IMR-90 (cell line): Measurements from ENCODE around the gene RPGRIP1L. TPM values are rescaled to one million over a fixed set of nuclear protein-coding genes. Genes with fewer than 3 reads are reported as not detected.

ENCODE experiments used
- ATAC-seq: fragments of 200-7000 bp; cut with Tn5 transposase; 2 replicates; pipeline ENCODE4 v1.9.1; 2020; ENCODE audit warnings: low read depth, mild to moderate bottlenecking, moderate library complexity
- BruUV-seq: library from RNA; stranded (reverse); fragments of 400-500 nt; replicated peaks from 2 replicates; lab custom pipeline; 2021; lab: Mats Ljungman, UMichigan
- CTCF ChIA-PET: fragments of 300-600 bp; formaldehyde crosslinking; extraction: SDS; loops from one replicate; lab custom pipeline; 2021; ENCODE audit warnings: antibody characterized with exemption; lab: Yijun Ruan, JAX
- POLR2A ChIA-PET: fragments of 300-600 bp; sonication (Branson Sonifier 250); formaldehyde crosslinking; loops from one replicate; lab custom pipeline; 2022; ENCODE audit warnings: antibody characterized with exemption; ENCODE audit not compliant: unreplicated experiment; lab: Charles Lee
- DNase-seq: peaks from one replicate; pipeline ENCODE4 v3.0.0; 2013
- H2AFZ ChIP-seq: replicated peaks from 2 replicates; pipeline ENCODE3; 2013; ENCODE audit warnings: low read length, mild to moderate bottlenecking; ENCODE audit not compliant: poor library complexity
- H2AK5ac ChIP-seq: 2 replicates; pipeline ENCODE4 v1.6.1; 2013; ENCODE audit warnings: low read depth, low read length, inconsistent platforms
- H2AK9ac ChIP-seq: replicated peaks from 2 replicates; pipeline ENCODE3; 2013; ENCODE audit warnings: mild to moderate bottlenecking, low read depth, low read length, moderate library complexity; ENCODE audit not compliant: poor library complexity
- H2BK120ac ChIP-seq: 2 replicates; pipeline ENCODE4 v1.6.1; 2013; ENCODE audit warnings: low read depth, low read length, inconsistent platforms
- H2BK15ac ChIP-seq: 3 replicates; pipeline ENCODE4 v1.6.1; 2013; ENCODE audit warnings: low read depth, low read length, inconsistent platforms
- H2BK20ac ChIP-seq: 2 replicates; pipeline ENCODE4 v1.6.1; 2013; ENCODE audit warnings: low read depth, mild to moderate bottlenecking, inconsistent platforms, low read length, moderate library complexity
- H2BK5ac ChIP-seq: 2 replicates; pipeline ENCODE4 v1.6.1; 2013; ENCODE audit warnings: mild to moderate bottlenecking, low read depth, low read length, inconsistent platforms; ENCODE audit not compliant: poor library complexity, severe bottlenecking
- H3K14ac ChIP-seq: replicated peaks from 2 replicates; pipeline ENCODE4 v1.6.1; 2013; ENCODE audit warnings: low read depth, low read length, inconsistent platforms
- H3K18ac ChIP-seq: 2 replicates; pipeline ENCODE4 v1.6.1; 2013; ENCODE audit warnings: low read depth, low read length, control low read depth
- H3K23ac ChIP-seq: 2 replicates; pipeline ENCODE4 v1.6.1; 2013; ENCODE audit warnings: low read depth, low read length, inconsistent platforms
- H3K27ac ChIP-seq: 2 replicates; pipeline ENCODE4 v1.5.1; 2013; ENCODE audit warnings: mild to moderate bottlenecking, control low read depth, low read length; ENCODE audit not compliant: insufficient read depth
- H3K27me3 ChIP-seq: 2 replicates; pipeline ENCODE4 v1.6.1; 2013; ENCODE audit warnings: low read length; ENCODE audit not compliant: control insufficient read depth, insufficient read depth
- H3K36me3 ChIP-seq: 2 replicates; pipeline ENCODE4 v1.6.1; 2013; ENCODE audit warnings: low read length, mixed read lengths; ENCODE audit not compliant: control insufficient read depth, insufficient read depth
- H3K4ac ChIP-seq: 2 replicates; pipeline ENCODE4 v1.6.1; 2013; ENCODE audit warnings: low read depth, low read length, inconsistent platforms
- H3K4me1 ChIP-seq: 2 replicates; pipeline ENCODE4 v1.6.1; 2013; ENCODE audit warnings: low read length, mixed read lengths; ENCODE audit not compliant: control insufficient read depth, insufficient read depth
- H3K4me2 ChIP-seq: 2 replicates; pipeline ENCODE4 v1.6.1; 2013; ENCODE audit warnings: low read depth, mild to moderate bottlenecking, control low read depth, low read length, moderate library complexity
- H3K4me3 ChIP-seq: 2 replicates; pipeline ENCODE4 v1.5.1; 2013; ENCODE audit warnings: low read depth, mild to moderate bottlenecking, control low read depth, low read length, moderate library complexity; ENCODE audit not compliant: insufficient read depth
- H3K56ac ChIP-seq: 2 replicates; pipeline ENCODE4 v1.6.1; 2013; ENCODE audit warnings: low read length, inconsistent platforms; ENCODE audit not compliant: insufficient read depth; ENCODE audit errors: extremely low read depth
- H3K79me1 ChIP-seq, 2 experiments: 2 replicates each; pipeline ENCODE4 v1.6.1; 2013; ENCODE audit warnings: low read length in 2 of 2, inconsistent platforms in 1 of 2, low read depth in 1 of 2
- H3K9ac ChIP-seq: 2 replicates; pipeline ENCODE4 v1.6.1; 2013; ENCODE audit warnings: low read depth, low read length, control low read depth
- H3K9me1 ChIP-seq: 2 replicates; pipeline ENCODE4 v1.6.1; 2013; ENCODE audit warnings: low read length, inconsistent platforms; ENCODE audit not compliant: insufficient read depth
- H3K9me3 ChIP-seq: 2 replicates; pipeline ENCODE4 v1.6.1; 2013; ENCODE audit warnings: low read length; ENCODE audit not compliant: control insufficient read depth, insufficient read depth
- H4K20me1 ChIP-seq: 2 replicates; pipeline ENCODE4 v1.6.1; 2013; ENCODE audit warnings: low read length, inconsistent platforms; ENCODE audit not compliant: insufficient read depth
- H4K5ac ChIP-seq: 2 replicates; pipeline ENCODE4 v1.6.1; 2013; ENCODE audit warnings: mild to moderate bottlenecking, low read depth, low read length, control low read depth
- H4K8ac ChIP-seq, 2 experiments: 2 replicates each; pipeline ENCODE4 v1.6.1; 2013; ENCODE audit warnings: low read depth in 2 of 2, low read length in 2 of 2, control low read depth in 1 of 2, inconsistent platforms in 1 of 2
- H4K91ac ChIP-seq: 2 replicates; pipeline ENCODE4 v1.6.1; 2013; ENCODE audit warnings: low read depth, low read length, inconsistent platforms; ENCODE audit not compliant: insufficient read depth
- CEBPB ChIP-seq: IDR thresholded peaks from 2 replicates; pipeline ENCODE4 v1.6.1; 2012; ENCODE audit warnings: low read depth, low read length, improper control_type of control experiment
- MAFK ChIP-seq: IDR thresholded peaks from 2 replicates; pipeline ENCODE4 v1.6.1; 2012; ENCODE audit warnings: low read depth, low read length, improper control_type of control experiment
- WGBS, 2 experiments: methylation state at CpG; one replicate each; pipeline versions ENCODE4 v1.1.5 to v1.1.7; 2013; ENCODE audit warnings: missing lambda C conversion rate in 2 of 2; ENCODE audit not compliant: insufficient read length in 1 of 2; ENCODE audit errors: extremely low coverage in 2 of 2; 5-methylcytosine and 5-hydroxymethylcytosine counted together
- dilution Hi-C: fragments of 300-500 bp; cut with HindIII; formaldehyde crosslinking; loops from one replicate; pipeline ENCODE4 v1.14.3; 2018; ENCODE audit warnings: low sequenced_read_pairs; ENCODE audit not compliant: unreplicated experiment
- in situ Hi-C: fragments of 300-500 bp; cut with MboI; formaldehyde crosslinking; loops from 3 replicates; pipeline ENCODE4 v1.14.3; 2019; ENCODE audit warnings: low sequenced_read_pairs, inconsistent platforms, mixed read lengths
- intact Hi-C: fragments of 100-400 bp; cut with micrococcal nuclease; formaldehyde crosslinking; loops from 2 replicates; pipeline ENCODE4 v1.10.0; 2022
- polyA plus RNA-seq, 3 experiments: library from polyadenylated mRNA; depleted of rRNA; stranded (reverse); fragments of >200 nt; gene quantifications; 2 replicates each; pipeline ENCODE4 v1.2.3, GENCODE V29; 2012; ENCODE audit warnings: low replicate concordance in 1 of 3
- total RNA-seq: library from RNA; depleted of rRNA; stranded (reverse); fragments of >200 nt; gene quantifications from 2 replicates; pipeline ENCODE4 v1.2.3, GENCODE V29; 2012
- TF ChIP-seq, protein P1 (sequence below): fragments of 150-350 bp; IDR thresholded peaks from 2 replicates; pipeline ENCODE4 v1.6.1; 2016; ENCODE audit warnings: low read depth, mild to moderate bottlenecking, low read length, moderate library complexity, borderline replicate concordance

The RPGRIP1L gene
- total and polyA plus RNA-seq, 2 of the 4 experiments (the other 2 are of a cell fraction) = 7.3 to 10.4 TPM

DNA sequence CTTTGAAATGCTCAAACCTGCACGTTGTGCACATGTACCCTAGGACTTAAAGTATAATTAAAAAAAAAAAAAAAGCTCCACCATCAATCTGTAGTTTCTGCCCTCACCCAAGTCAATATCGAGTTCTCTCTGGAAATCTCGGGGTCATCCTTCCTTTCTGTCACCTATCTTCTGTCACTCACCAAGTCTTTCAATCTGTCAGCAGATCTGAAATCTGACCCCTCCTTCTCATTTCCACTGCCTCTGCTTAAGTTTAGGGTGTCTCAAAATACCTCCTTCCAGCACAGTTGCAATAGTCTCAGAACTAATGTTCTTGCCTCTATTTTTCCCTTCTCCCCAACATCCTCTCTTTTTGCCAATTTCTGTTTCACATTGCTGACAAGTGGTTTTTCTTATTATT, 32.6 kb upstream of the RPGRIP1L start:
- Histone ChIP-seq H3K36me3 (no peaks in the 10 kb centered on the region), H3K14ac (no peak overlapping the region), H2BK120ac (no peak overlapping the region), H3K4me1 (peaks cover 4% of the 10 kb centered on the region), H2AFZ (no peak overlapping the region), H4K91ac (no peak overlapping the region), H3K23ac (no peak overlapping the region), H2AK5ac (no peak overlapping the region), H4K5ac (no peak overlapping the region), H3K4ac (no peak overlapping the region), H3K9me3 (no peaks in the 10 kb centered on the region), H2BK20ac (no peak overlapping the region), H3K4me2 (no peak overlapping the region), H3K79me1 (peaks cover 16 to 42% of the 10 kb centered on the region in 2 experiments), H3K9me1 (no peaks in the 10 kb centered on the region; the same call in 1 of the 2 replicates), H2BK15ac (no peak overlapping the region), H3K27me3 (no peaks in the 10 kb centered on the region), H3K27ac (no peak overlapping the region), H4K20me1 (peaks cover 30% of the 10 kb centered on the region; the same call in 1 of the 2 replicates), H3K4me3 (no peak overlapping the region), H3K56ac (no peak overlapping the region), H3K18ac (no peak overlapping the region), H2AK9ac (no peak overlapping the region), H3K9ac (no peak overlapping the region), H2BK5ac (no peak overlapping the region), H4K8ac (no peak overlapping the region)
- DNase-seq (no peak), ATAC-seq (no peak)
- TF ChIP-seq, protein P1, sequence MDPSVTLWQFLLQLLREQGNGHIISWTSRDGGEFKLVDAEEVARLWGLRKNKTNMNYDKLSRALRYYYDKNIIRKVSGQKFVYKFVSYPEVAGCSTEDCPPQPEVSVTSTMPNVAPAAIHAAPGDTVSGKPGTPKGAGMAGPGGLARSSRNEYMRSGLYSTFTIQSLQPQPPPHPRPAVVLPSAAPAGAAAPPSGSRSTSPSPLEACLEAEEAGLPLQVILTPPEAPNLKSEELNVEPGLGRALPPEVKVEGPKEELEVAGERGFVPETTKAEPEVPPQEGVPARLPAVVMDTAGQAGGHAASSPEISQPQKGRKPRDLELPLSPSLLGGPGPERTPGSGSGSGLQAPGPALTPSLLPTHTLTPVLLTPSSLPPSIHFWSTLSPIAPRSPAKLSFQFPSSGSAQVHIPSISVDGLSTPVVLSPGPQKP = no peak
- TF ChIP-seq CEBPB (no peak), MAFK (no peak)
- no TSS peak for BruUV-seq
- intact Hi-C loops = no loop called here
- in situ Hi-C loops = no loop called here
- POLR2A ChIA-PET = no interaction called here
- dilution Hi-C loops = no loop called here
- CTCF ChIA-PET = no interaction called here
- WGBS, 2 experiments = 83% methylated on average over 1 of the region's 3 CpGs; no CpG with 5 or more reads in 1 of the 2 experiments
